ENCODE data around the gene HOXA5.

HOXA5 gene

GRCh38 chr7:27144781-27145164 lies 1.3 kb upstream of the HOXA5 start:
- POLR2A ChIA-PET, result interaction anchor here (0.6 to 1.0 kb wide), 3 partner anchors 15 to 32 kb away, joined by 3 read pairs; no protein-coding TSS in a partner anchor
- H3K9me3 ChIP-seq (ENCODE audit: control extremely low read depth in 1 of 5, control insufficient read depth in 4 of 5, insufficient read depth in 2 of 5, low read depth in 1 of 5, low read length in 4 of 5), result peaks cover 0 to 4% (median 0%) of the 10 kb centered on the region in 5 experiments
- no peak for DNase-seq

GRCh38 chr7:27143950-27144780 lies 684 bp upstream of the HOXA5 start:
- Histone ChIP-seq H3K36me3 (ENCODE audit: control insufficient read depth in 4 of 4, insufficient read depth in 4 of 4, low read length in 3 of 4) (peaks cover 2 to 90% (median 57%) of the 10 kb centered on the region in 4 experiments), H3K27ac (ENCODE audit: insufficient read depth in 1 of 2, low read depth in 1 of 2, low read length in 2 of 2, poor library complexity in 1 of 2, severe bottlenecking in 2 of 2) (peak overlapping the region in 1 of 2 experiments; percentile 61), H3K4me1 (ENCODE audit: control extremely low read depth in 1 of 4, control insufficient read depth in 4 of 4, insufficient read depth in 4 of 4, low read length in 3 of 4) (peaks cover under 1 to 52% (median 45%) of the 10 kb centered on the region in 4 experiments), H3K4me3 (ENCODE audit: control insufficient read depth in 1 of 7, extremely low read depth in 1 of 7, insufficient read depth in 4 of 7, low read depth in 2 of 7, low read length in 6 of 7) (peak overlapping the region in 4 of 7 experiments; percentile 5 to 79 (median 32)), H3K9me3 (ENCODE audit: control extremely low read depth in 1 of 5, control insufficient read depth in 4 of 5, insufficient read depth in 2 of 5, low read depth in 1 of 5, low read length in 4 of 5) (peaks cover 0 to 4% (median 0%) of the 10 kb centered on the region in 5 experiments), H3K27me3 (replicated peaks in 2 of 5; ENCODE audit: control insufficient read depth in 4 of 5, insufficient read depth in 5 of 5, low read length in 4 of 5) (no peaks in the 10 kb centered on the region)
- ChIA-PET CTCF (interaction anchor here (0.6 to 9.1 kb wide), 17 partner anchors 8 to 1251 kb away, joined by 3 to 87 read pairs (median 4); partner anchors contain the start of genes HOXA3 and HOXA4), POLR2A (interaction anchor here (0.6 to 1.0 kb wide), 2 partner anchors 24 to 32 kb away, joined by 3 read pairs; no protein-coding TSS in a partner anchor)
- 85% methylated on average over 32 of the region's 40 CpGs for WGBS (ENCODE audit: insufficient coverage)
- DNase-seq, result no peak

More at GRCh38 chr7:27144781-27145164, 1.3 kb upstream of the HOXA5 start:
- Histone ChIP-seq H3K36me3 (ENCODE audit: control insufficient read depth in 4 of 4, insufficient read depth in 4 of 4, low read length in 3 of 4) (peaks cover 2 to 89% (median 53%) of the 10 kb centered on the region in 4 experiments), H3K27me3 (replicated peaks in 2 of 5; ENCODE audit: control insufficient read depth in 4 of 5, insufficient read depth in 5 of 5, low read length in 4 of 5) (no peaks in the 10 kb centered on the region), H3K4me3 (ENCODE audit: control insufficient read depth in 1 of 7, extremely low read depth in 1 of 7, insufficient read depth in 4 of 7, low read depth in 2 of 7, low read length in 6 of 7) (peak overlapping the region in 4 of 7 experiments; percentile 2 to 79 (median 22)), H3K4me1 (ENCODE audit: control extremely low read depth in 1 of 4, control insufficient read depth in 4 of 4, insufficient read depth in 4 of 4, low read length in 3 of 4) (peaks cover 3 to 56% (median 48%) of the 10 kb centered on the region in 4 experiments), H3K27ac (ENCODE audit: insufficient read depth in 1 of 2, low read depth in 1 of 2, low read length in 2 of 2, poor library complexity in 1 of 2, severe bottlenecking in 2 of 2) (peak overlapping the region in 1 of 2 experiments; percentile 61)
- 44% methylated on average over 26 of the region's 31 CpGs for WGBS (ENCODE audit: insufficient coverage)
- CTCF ChIA-PET, result interaction anchor here (0.6 to 9.1 kb wide), 11 partner anchors 8 to 475 kb away, joined by 3 to 87 read pairs (median 5); partner anchors contain the start of genes HOXA3 and HOXA4

GRCh38 chr7:27142580-27143022 lies 880 bp downstream of the HOXA5 start:
- H3K4me3 ChIP-seq (ENCODE audit: control insufficient read depth in 1 of 7, extremely low read depth in 1 of 7, insufficient read depth in 4 of 7, low read depth in 2 of 7, low read length in 6 of 7), result peak overlapping the region in 6 of 7 experiments; percentile 33 to 56 (median 42)
- WGBS (ENCODE audit: insufficient coverage), result 75% methylated on average over 18 of the region's 29 CpGs
- H3K9me3 ChIP-seq (ENCODE audit: control extremely low read depth in 1 of 5, control insufficient read depth in 4 of 5, insufficient read depth in 2 of 5, low read depth in 1 of 5, low read length in 4 of 5), result peaks cover 0 to 4% (median 0%) of the 10 kb centered on the region in 5 experiments
- no peak for DNase-seq
- peaks cover under 1 to 48% (median 45%) of the 10 kb centered on the region in 4 experiments for H3K4me1 ChIP-seq (ENCODE audit: control extremely low read depth in 1 of 4, control insufficient read depth in 4 of 4, insufficient read depth in 4 of 4, low read length in 3 of 4)
- peak overlapping the region in 1 of 2 experiments; percentile 61 for H3K27ac ChIP-seq (ENCODE audit: insufficient read depth in 1 of 2, low read depth in 1 of 2, low read length in 2 of 2, poor library complexity in 1 of 2, severe bottlenecking in 2 of 2)
- peaks cover 5 to 90% (median 65%) of the 10 kb centered on the region in 4 experiments for H3K36me3 ChIP-seq (ENCODE audit: control insufficient read depth in 4 of 4, insufficient read depth in 4 of 4, low read length in 3 of 4)
- POLR2A ChIA-PET, result interaction anchor here (0.8 kb wide), 1 partner anchor 8 kb away, joined by 3 read pairs; no protein-coding TSS in a partner anchor
- CTCF ChIA-PET, result interaction anchor here (1.0 to 9.1 kb wide), 5 partner anchors 8 to 461 kb away, joined by 3 to 87 read pairs (median 6); no protein-coding TSS in a partner anchor
- no peaks in the 10 kb centered on the region for H3K27me3 ChIP-seq (replicated peaks in 2 of 5; ENCODE audit: control insufficient read depth in 4 of 5, insufficient read depth in 5 of 5, low read length in 4 of 5)

- H3K27ac ChIP-seq (ENCODE audit: insufficient read depth in 1 of 2, low read depth in 1 of 2, low read length in 2 of 2, poor library complexity in 1 of 2, severe bottlenecking in 2 of 2), result peak overlapping the region in 1 of 2 experiments; percentile 61
- POLR2A ChIA-PET, result no interaction called here
- peak overlapping the region in 5 of 7 experiments; percentile 33 to 56 (median 46) for H3K4me3 ChIP-seq (ENCODE audit: control insufficient read depth in 1 of 7, extremely low read depth in 1 of 7, insufficient read depth in 4 of 7, low read depth in 2 of 7, low read length in 6 of 7)
- peaks cover 0 to 4% (median 0%) of the 10 kb centered on the region in 5 experiments for H3K9me3 ChIP-seq (ENCODE audit: control extremely low read depth in 1 of 5, control insufficient read depth in 4 of 5, insufficient read depth in 2 of 5, low read depth in 1 of 5, low read length in 4 of 5)
- peak in 1 of 3 donors; percentile 56 for DNase-seq
- peaks cover 3 to 48% (median 45%) of the 10 kb centered on the region in 4 experiments for H3K4me1 ChIP-seq (ENCODE audit: control extremely low read depth in 1 of 4, control insufficient read depth in 4 of 4, insufficient read depth in 4 of 4, low read length in 3 of 4)
- H3K27me3 ChIP-seq (replicated peaks in 2 of 5; ENCODE audit: control insufficient read depth in 4 of 5, insufficient read depth in 5 of 5, low read length in 4 of 5), result no peaks in the 10 kb centered on the region
- CTCF ChIA-PET, result interaction anchor here (0.9 to 2.0 kb wide), 9 partner anchors 9 to 477 kb away, joined by 3 to 7 read pairs (median 4); no protein-coding TSS in a partner anchor
- WGBS (ENCODE audit: insufficient coverage), result 76% methylated on average over 28 of the region's 30 CpGs
- peaks cover 5 to 92% (median 64%) of the 10 kb centered on the region in 4 experiments for H3K36me3 ChIP-seq (ENCODE audit: control insufficient read depth in 4 of 4, insufficient read depth in 4 of 4, low read length in 3 of 4)
Observed at GRCh38 chr7:27141923-27142579, 1.4 kb downstream of the HOXA5 start.

DNA sequence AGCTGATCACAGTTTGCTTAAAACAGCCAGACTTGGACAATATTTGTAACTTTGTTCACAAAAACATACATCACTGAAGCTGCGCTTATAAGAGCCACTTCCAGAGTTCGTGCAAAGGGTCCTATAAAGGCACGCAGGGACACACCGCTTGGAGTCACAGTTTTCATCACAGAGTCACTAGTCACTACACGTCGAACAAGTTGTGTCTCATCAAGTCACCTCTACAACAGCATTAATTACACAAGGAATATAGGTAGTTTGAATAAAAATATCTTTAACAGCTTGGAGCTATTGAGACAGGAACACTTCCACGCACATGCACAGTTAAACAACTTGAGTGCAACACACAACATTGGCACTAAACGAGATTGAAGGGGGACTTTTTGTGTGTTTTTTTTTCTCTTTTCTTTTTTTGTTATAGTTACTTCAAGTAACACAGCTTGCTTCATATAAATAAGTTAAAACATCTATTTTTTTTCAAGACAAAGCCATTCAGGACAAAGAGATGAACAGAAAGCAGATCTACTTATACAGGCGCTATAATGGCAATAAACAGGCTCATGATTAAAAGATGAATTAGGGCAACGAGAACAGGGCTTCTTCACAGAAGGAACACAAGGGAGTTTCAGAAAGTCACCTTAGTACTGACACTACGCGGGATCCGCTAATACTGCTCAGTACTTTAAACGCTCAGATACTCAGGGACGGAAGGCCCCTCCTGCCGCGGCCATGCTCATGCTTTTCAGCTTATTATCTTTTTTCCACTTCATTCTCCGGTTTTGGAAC lies 2.2 kb downstream of the HOXA5 start:
- H3K4me3 ChIP-seq (ENCODE audit: control insufficient read depth in 1 of 7, extremely low read depth in 1 of 7, insufficient read depth in 4 of 7, low read depth in 2 of 7, low read length in 6 of 7), result peak overlapping the region in 2 of 7 experiments; percentile 10 to 56
- CTCF ChIA-PET, result interaction anchor here (0.6 to 2.0 kb wide), 12 partner anchors 10 to 476 kb away, joined by 3 to 7 read pairs (median 3); partner anchors contain the start of gene HOXA3

More for the DNA sequence above, 2.2 kb downstream of the HOXA5 start:
- Histone ChIP-seq H3K9me3 (ENCODE audit: control extremely low read depth in 1 of 5, control insufficient read depth in 4 of 5, insufficient read depth in 2 of 5, low read depth in 1 of 5, low read length in 4 of 5) (peaks cover 0 to 2% (median 0%) of the 10 kb centered on the region in 5 experiments), H3K36me3 (ENCODE audit: control insufficient read depth in 4 of 4, insufficient read depth in 4 of 4, low read length in 3 of 4) (peaks cover 5 to 88% (median 63%) of the 10 kb centered on the region in 4 experiments), H3K27me3 (replicated peaks in 2 of 5; ENCODE audit: control insufficient read depth in 4 of 5, insufficient read depth in 5 of 5, low read length in 4 of 5) (no peaks in the 10 kb centered on the region), H3K4me1 (ENCODE audit: control extremely low read depth in 1 of 4, control insufficient read depth in 4 of 4, insufficient read depth in 4 of 4, low read length in 3 of 4) (peaks cover 3 to 48% (median 45%) of the 10 kb centered on the region in 4 experiments), H3K27ac (ENCODE audit: insufficient read depth in 1 of 2, low read depth in 1 of 2, low read length in 2 of 2, poor library complexity in 1 of 2, severe bottlenecking in 2 of 2) (no peak overlapping the region)
- POLR2A ChIA-PET, result interaction anchor here (0.7 kb wide), 1 partner anchor 30 kb away, joined by 3 read pairs; no protein-coding TSS in a partner anchor
- 88% methylated on average over 10 of the region's 18 CpGs for WGBS (ENCODE audit: insufficient coverage)
- DNase-seq, result no peak
